Middle frontal gyrus (tissue), 1 donor: ENCODE data around the gene SLC22A16.

Experiments used
- DNase-seq: peaks from one replicate; pipeline ENCODE4 v3.0.0-alpha.2; 2015; ENCODE audit warnings: low spot score; ENCODE audit errors: extremely low spot score

SLC22A16 gene

DNA sequence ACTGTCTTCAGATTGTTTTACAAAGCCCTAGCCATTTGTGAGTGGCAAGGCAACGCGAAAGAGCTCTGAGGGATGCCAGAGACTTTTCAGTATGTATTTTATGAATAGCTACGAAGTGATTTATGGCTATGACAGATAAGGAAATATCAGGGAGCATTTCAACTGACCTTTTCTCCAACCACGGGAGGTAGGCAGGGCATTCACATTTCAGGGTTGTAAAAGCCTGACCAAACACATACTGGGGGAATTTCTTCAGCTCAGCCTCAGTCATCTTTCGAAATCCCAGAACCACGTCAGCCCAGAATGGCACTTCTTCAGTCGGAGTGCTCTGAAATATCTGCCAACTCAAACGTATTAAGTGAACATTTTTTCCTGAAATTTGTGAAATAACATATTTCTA lies 71.8 kb downstream of the SLC22A16 start:
- DNase-seq = no peak

- DNase-seq = no peak
Observed at GRCh38 chr6:110401585-110402176, 74.7 kb downstream of the SLC22A16 start.

DNA sequence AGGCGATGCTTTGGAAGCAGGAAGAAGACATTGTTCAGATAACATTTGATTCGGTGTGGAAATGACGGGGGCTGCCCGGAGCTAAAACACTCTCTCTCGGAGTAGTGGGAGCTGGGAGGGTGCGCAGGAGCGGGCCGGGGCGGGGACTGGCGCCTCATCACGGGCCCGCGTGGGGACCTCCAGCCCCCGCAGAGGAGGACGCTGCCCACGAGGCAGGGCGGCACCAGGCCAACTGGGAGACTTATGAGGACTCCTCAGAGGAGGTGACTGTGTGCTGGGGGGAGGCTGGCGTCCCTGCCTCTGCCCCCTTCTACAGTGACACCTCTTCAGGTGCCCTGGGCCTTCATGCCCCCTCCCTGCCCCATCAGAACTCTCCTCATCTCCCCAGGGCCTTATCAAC lies 76.2 kb downstream of the SLC22A16 start:
- no peak for DNase-seq

- DNase-seq = no peak
Observed at GRCh38 chr6:110399219-110400071, 77.0 kb downstream of the SLC22A16 start.

DNA sequence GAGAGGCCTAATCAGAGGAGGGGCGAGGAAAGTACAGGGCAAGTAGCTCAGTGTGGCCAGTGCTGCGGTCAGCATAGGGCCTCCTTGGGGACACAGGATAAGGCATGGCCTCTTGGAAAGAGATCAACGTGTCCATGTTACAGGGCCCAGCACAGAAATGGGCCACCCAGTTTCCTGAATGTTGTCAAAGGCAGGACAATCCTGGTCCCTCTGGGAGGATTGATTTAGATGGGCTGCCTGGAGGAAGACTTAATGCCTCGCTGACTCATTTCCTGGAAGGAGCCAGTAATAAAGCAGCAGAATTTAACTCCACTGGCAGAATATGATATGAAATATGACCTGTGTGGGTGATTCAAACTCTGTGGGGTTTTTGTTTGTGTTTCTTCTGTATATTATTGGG lies 77.6 kb downstream of the SLC22A16 start:
- DNase-seq = no peak

DNA sequence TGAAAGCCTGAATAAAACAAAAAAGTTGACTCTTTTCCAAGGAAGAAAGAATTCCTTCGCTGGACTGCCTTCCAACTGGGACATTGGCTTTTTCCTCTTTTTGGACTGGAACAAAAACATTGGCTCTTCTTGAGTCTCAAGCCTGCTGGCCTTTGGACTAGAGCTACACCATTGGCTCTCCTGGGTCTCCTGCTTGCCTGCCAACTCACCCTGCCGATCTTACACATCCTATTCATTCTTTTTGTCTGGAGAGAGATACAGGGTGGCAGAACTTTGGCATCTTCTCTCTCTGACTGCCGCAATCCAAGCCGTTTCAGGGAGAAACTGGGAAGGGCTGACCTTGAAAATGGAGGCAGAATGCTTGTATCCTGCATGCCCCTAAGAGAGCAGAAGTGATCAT lies 81.2 kb downstream of the SLC22A16 start:
- no peak for DNase-seq

DNA sequence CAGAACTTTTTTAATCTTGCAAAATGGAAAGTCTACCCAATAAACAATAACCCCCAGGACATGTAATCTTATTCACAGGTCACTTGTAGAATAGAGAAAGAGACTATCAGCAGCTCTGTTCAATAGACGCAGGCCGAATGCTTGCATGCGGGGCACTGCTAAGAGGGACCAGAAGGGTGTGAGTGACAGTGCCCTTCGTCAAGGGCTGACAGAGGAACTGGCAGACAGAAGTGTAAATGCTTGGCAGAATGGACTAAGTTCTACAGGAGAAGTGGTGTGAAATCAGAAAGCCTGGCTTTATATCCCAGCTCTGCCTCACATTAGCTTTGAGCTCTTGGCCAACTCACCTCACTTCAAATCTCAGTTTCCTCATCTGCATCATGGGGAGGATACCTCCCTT lies 82.0 kb downstream of the SLC22A16 start:
- DNase-seq = no peak

DNA sequence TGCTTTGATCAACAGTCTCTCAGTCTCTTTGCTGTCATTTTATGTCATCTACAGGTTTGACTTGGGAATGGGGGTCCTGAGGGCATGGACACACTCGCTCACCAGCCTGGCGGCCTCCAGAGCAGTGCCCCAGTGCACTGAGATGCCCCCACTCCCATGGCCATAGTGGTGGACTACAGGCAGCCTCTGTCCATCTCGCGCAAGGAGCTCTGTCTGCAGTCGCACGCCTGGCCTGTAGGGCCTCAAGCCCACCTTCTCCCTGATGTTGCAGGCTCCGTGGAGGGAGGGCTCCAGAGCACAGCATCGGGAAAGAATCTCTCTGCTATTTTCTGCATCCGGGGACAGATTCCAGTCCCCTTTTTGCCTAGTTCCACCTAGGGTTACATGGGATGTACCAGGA lies 83.7 kb downstream of the SLC22A16 start:
- DNase-seq = no peak

GRCh38 chr6:110390404-110390803 lies 86.0 kb downstream of the SLC22A16 start:
- no peak for DNase-seq

- DNase-seq = no peak
Observed at GRCh38 chr6:110389689-110390382, 86.6 kb downstream of the SLC22A16 start.

- no peak for DNase-seq
Observed at GRCh38 chr6:110387986-110388385, 88.4 kb downstream of the SLC22A16 start.

DNA sequence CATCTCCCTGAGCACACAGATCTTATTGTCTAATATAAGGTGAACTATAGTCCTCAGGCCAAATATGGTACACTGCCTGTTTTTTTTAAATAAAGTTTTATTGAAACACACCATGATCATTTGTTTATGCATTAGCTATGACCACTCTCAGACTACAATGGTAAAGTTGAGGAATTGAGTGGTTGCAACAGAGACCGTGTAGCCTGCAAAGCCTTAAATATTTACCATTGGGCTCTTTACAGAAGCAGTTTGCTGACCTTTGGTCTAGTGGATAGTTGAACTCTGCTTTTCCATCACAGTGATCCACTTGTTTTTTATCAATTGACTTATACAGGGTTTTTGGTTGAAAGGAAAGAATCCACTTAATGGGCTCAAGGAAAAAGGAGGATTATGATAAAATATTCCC lies 91.0 kb downstream of the SLC22A16 start:
- DNase-seq = no peak

- no peak for DNase-seq
Observed at GRCh38 chr6:110378552-110378951, 97.9 kb downstream of the SLC22A16 start.
